Measurements from ENCODE around the gene F10.
"Not testable (repeated sequence)": the region's sequence is repeated elsewhere in the genome, so short reads cannot be mapped to it uniquely, and the experiment has no call there.

Gene F10

GRCh38 chr13:113086991-113087922 lies 35.3 kb upstream of the F10 start:
- FAIRE-seq = no peak

GRCh38 chr13:113087923-113088690 lies 34.5 kb upstream of the F10 start:
- FAIRE-seq = no peak

- no peak for FAIRE-seq
Observed at GRCh38 chr13:113088691-113089020, 33.9 kb upstream of the F10 start.

GRCh38 chr13:113089693-113090414 lies 32.7 kb upstream of the F10 start:
- no peak for FAIRE-seq

- no peak for FAIRE-seq
Observed at GRCh38 chr13:113090415-113090770, 32.2 kb upstream of the F10 start.

GRCh38 chr13:113090806-113091205 lies 31.8 kb upstream of the F10 start:
- FAIRE-seq = no peak

GRCh38 chr13:113091211-113091771 lies 31.3 kb upstream of the F10 start:
- FAIRE-seq = no peak

- no peak for FAIRE-seq
Observed at GRCh38 chr13:113091891-113092775, 30.5 kb upstream of the F10 start.

- FAIRE-seq = no peak
Observed at GRCh38 chr13:113092776-113093579, 29.6 kb upstream of the F10 start.

- no peak for FAIRE-seq
Observed at GRCh38 chr13:113093580-113094409, 28.8 kb upstream of the F10 start.

GRCh38 chr13:113094410-113094800 lies 28.2 kb upstream of the F10 start:
- FAIRE-seq = no peak

GRCh38 chr13:113095146-113096051 lies 27.2 kb upstream of the F10 start:
- FAIRE-seq = no peak

- FAIRE-seq = no peak
Observed at GRCh38 chr13:113096052-113096744, 26.4 kb upstream of the F10 start.

GRCh38 chr13:113096745-113097305 lies 25.8 kb upstream of the F10 start:
- FAIRE-seq = no peak

GRCh38 chr13:113097651-113098050 lies 24.9 kb upstream of the F10 start:
- FAIRE-seq = no peak

- no peak for FAIRE-seq
Observed at GRCh38 chr13:113098162-113098732, 24.4 kb upstream of the F10 start.

- no peak for FAIRE-seq
Observed at GRCh38 chr13:113099142-113099541, 23.5 kb upstream of the F10 start.

- FAIRE-seq = not testable (repeated sequence)
Observed at GRCh38 chr13:113102302-113102701, 20.3 kb upstream of the F10 start.

All from islet of Langerhans (tissue), 1 donor.